GM12875 (cell line): ENCODE measurements around the gene ANXA2.

Experiments used
- H3K4me3 ChIP-seq: one replicate; pipeline ENCODE4 v1.5.1; 2011; ENCODE audit warnings: low read depth, low read length, control low read depth
- CTCF ChIP-seq: IDR thresholded peaks from 2 replicates; pipeline ENCODE4 v1.5.1; 2011; ENCODE audit warnings: low read depth, mild to moderate bottlenecking, control low read depth, inconsistent platforms, low read length, moderate library complexity, borderline replicate concordance; ENCODE audit not compliant: insufficient read depth

ANXA2 gene

GRCh38 chr15:60428935-60429334 lies 31.1 kb upstream of the ANXA2 start:
- no peak for TF ChIP-seq CTCF

GRCh38 chr15:60426870-60427508 lies 29.2 kb upstream of the ANXA2 start:
- no peak overlapping the region for H3K4me3 ChIP-seq
- TF ChIP-seq CTCF, result no peak

More at GRCh38 chr15:60428935-60429334, 31.1 kb upstream of the ANXA2 start:
- no peak overlapping the region for H3K4me3 ChIP-seq

GRCh38 chr15:60425461-60425860 lies 27.7 kb upstream of the ANXA2 start:
- TF ChIP-seq CTCF, result no peak
- no peak overlapping the region for H3K4me3 ChIP-seq

GRCh38 chr15:60424006-60424405 lies 26.2 kb upstream of the ANXA2 start:
- H3K4me3 ChIP-seq, result no peak overlapping the region
- TF ChIP-seq CTCF, result no peak

GRCh38 chr15:60423537-60423936 lies 25.8 kb upstream of the ANXA2 start:
- no peak for TF ChIP-seq CTCF
- H3K4me3 ChIP-seq, result no peak overlapping the region

- H3K4me3 ChIP-seq, result no peak overlapping the region
- no peak for TF ChIP-seq CTCF
These were observed 23.8 kb upstream of the ANXA2 start for GRCh38 chr15:60421544-60421943.

GRCh38 chr15:60420203-60420716 lies 22.5 kb upstream of the ANXA2 start:
- no peak for TF ChIP-seq CTCF
- H3K4me3 ChIP-seq, result no peak overlapping the region
